Vagina (tissue), 2 donors: ENCODE measurements around the gene LCK.

ENCODE experiments used
- POLR2A ChIP-seq, 2 donors: fragments of 450-650 bp; IDR thresholded peaks; one replicate each; pipeline ENCODE4 v1.6.1; 2017; ENCODE audit warnings: antibody characterized with exemption in 2 of 2, mild to moderate bottlenecking in 2 of 2, moderate library complexity in 2 of 2
- POLR2AphosphoS5 ChIP-seq, 2 donors: sonication (generic); formaldehyde crosslinking; IDR thresholded peaks; one replicate each; pipeline ENCODE4 v1.9.0; 2017; ENCODE audit warnings: antibody characterized with exemption in 2 of 2, mild to moderate bottlenecking in 2 of 2, low read depth in 1 of 2; ENCODE audit not compliant: insufficient read depth in 1 of 2
- TF ChIP-seq, protein P1 (sequence below), 3 experiments: fragments of 450-650 bp in 2 of 3; fragments of 200-600 bp in 1 of 3; sonication (generic) in 1 of 3; IDR thresholded peaks; one replicate each; pipeline ENCODE4 v1.5.1; 2017 to 2019; ENCODE audit warnings: antibody characterized with exemption in 3 of 3, mild to moderate bottlenecking in 2 of 3, moderate library complexity in 2 of 3

DNA sequence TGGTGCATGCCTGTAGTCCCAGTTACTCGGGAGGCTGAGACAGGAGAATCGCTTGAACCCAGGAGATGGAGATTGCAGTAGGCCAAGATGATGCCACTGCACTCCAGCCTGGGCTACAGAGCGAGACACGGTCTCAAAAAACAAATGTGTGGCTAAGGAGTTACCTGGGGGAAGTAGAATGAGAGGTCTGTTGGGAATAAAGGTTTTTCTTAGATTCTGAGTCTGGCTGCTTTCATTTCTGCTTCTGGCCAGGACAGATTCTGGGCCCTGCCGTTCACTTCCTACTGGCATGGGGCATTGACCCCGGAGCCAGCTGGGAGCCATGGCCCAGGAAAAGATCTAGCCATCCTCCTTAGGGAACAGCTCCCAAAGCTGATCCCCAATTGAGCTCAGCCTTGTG lies 42.6 kb upstream of the LCK start:
- TF ChIP-seq, protein P1, sequence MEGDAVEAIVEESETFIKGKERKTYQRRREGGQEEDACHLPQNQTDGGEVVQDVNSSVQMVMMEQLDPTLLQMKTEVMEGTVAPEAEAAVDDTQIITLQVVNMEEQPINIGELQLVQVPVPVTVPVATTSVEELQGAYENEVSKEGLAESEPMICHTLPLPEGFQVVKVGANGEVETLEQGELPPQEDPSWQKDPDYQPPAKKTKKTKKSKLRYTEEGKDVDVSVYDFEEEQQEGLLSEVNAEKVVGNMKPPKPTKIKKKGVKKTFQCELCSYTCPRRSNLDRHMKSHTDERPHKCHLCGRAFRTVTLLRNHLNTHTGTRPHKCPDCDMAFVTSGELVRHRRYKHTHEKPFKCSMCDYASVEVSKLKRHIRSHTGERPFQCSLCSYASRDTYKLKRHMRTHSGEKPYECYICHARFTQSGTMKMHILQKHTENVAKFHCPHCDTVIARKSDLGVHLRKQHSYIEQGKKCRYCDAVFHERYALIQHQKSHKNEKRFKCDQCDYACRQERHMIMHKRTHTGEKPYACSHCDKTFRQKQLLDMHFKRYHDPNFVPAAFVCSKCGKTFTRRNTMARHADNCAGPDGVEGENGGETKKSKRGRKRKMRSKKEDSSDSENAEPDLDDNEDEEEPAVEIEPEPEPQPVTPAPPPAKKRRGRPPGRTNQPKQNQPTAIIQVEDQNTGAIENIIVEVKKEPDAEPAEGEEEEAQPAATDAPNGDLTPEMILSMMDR (IDR thresholded peaks at IDR 0.05): no peak
- no peak for TF ChIP-seq POLR2A (IDR thresholded peaks at IDR 0.05)
- TF ChIP-seq POLR2AphosphoS5 (IDR thresholded peaks at IDR 0.05; ENCODE audit: insufficient read depth in 1 of 2, low read depth in 1 of 2): no peak
